Coronary artery (tissue), 2 donors: Measurements from ENCODE around the gene RERE.

Experiments
- DNase-seq: peaks from one replicate; pipeline ENCODE4 v3.0.0-alpha.2; 2017; ENCODE audit warnings: low spot score
- H3K27ac ChIP-seq, 2 donors: fragments of 200-600 bp; sonication (generic); one replicate each; pipeline ENCODE4 v1.5.1; 2016 to 2019
- H3K4me3 ChIP-seq: fragments of 200-600 bp; sonication (generic); 2 replicates; pipeline ENCODE4 v1.5.1; 2016; ENCODE audit warnings: mild to moderate bottlenecking, moderate library complexity
- TF ChIP-seq, protein P1 (sequence below): fragments of 200-600 bp; sonication (generic); IDR thresholded peaks from one replicate; pipeline ENCODE4 v1.5.1; 2019; ENCODE audit warnings: antibody characterized with exemption

The RERE gene

DNA sequence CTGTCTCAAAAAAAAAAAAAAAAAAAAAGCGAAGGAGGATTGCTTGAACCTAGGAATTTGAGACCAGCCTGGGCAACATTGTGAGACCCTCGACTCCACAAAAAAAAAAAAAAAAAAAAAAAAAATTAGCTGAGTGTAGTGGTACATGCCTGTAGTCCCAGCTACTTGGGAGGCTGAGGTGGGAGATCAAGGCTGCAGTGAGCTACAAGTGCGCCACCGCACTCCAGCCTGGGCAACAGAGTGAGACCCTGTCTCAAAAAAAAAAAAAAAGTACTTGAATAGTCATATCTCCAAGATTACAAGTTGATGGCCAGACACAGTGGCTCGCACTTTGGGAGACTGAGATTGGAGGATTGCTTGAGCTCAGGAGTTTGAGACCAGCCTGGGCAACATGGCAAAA is 33.6 kb upstream of the RERE start:
- no peak overlapping the region for H3K4me3 ChIP-seq
- DNase-seq: no peak
- H3K27ac ChIP-seq: no peak overlapping the region
- TF ChIP-seq, protein P1, sequence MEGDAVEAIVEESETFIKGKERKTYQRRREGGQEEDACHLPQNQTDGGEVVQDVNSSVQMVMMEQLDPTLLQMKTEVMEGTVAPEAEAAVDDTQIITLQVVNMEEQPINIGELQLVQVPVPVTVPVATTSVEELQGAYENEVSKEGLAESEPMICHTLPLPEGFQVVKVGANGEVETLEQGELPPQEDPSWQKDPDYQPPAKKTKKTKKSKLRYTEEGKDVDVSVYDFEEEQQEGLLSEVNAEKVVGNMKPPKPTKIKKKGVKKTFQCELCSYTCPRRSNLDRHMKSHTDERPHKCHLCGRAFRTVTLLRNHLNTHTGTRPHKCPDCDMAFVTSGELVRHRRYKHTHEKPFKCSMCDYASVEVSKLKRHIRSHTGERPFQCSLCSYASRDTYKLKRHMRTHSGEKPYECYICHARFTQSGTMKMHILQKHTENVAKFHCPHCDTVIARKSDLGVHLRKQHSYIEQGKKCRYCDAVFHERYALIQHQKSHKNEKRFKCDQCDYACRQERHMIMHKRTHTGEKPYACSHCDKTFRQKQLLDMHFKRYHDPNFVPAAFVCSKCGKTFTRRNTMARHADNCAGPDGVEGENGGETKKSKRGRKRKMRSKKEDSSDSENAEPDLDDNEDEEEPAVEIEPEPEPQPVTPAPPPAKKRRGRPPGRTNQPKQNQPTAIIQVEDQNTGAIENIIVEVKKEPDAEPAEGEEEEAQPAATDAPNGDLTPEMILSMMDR: no peak

DNA sequence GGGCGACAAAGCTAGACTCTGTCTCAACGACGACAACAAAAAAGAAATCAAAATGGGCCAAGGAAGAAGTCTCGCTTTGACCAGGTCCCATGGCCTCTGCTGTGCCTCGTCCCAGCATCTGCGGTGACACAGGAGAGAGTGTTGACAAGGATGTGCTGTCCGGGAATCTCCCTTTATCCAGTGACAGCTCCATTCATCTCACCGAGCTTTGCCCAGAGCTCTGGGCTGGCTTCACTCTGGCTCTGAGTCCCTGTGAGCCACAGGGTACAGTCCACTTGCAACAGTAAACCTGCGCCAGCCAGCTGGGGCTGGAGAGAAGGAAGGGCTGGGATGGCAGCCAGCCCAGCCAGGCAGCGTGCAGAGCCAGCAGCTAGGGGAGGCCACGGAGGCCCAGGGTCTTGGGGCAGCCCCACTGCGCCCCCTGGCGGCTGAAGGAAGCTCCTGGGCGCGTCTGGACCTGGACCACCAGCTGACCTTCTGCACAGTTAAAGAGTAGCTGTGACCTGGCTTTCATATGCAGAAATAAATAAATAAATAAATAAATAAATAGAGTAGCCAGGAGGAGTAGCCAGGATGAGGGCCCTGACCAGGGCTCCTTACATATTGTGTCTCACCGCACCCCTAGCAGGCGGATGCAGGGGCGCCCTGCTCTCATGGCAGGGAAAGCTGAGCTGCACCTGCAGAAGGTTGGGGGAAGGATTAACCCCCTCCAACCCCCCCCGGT is 31.4 kb upstream of the RERE start:
- TF ChIP-seq, protein P1: peak; percentile 86
- peak overlapping the region; percentile 28 for H3K4me3 ChIP-seq
- peak overlapping the region in 1 of 2 donors; percentile 43 for H3K27ac ChIP-seq
- peak; percentile 95 for DNase-seq

DNA sequence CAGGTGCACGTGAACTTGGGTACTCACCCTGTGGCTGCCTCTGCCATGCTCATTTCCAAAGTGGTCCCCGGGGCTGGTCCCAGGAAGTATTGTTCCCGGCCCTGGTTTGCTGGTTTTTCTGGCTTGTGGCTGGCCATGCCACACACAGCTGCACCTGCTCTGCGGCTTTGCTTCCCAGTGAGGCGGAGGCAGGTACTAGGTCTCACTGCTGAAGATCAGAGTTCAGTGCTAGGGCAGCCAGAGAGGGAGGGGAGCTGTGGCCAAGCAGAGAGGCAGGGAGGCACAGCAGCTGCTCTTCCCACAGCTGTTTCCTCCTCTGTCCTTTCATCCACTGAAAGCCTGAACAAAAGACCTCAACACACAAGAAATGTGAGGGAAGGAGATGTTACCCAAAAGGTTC is 30.6 kb upstream of the RERE start:
- TF ChIP-seq, protein P1: no peak
- Histone ChIP-seq H3K4me3 (no peak overlapping the region), H3K27ac (no peak overlapping the region)
- no peak for DNase-seq

DNA sequence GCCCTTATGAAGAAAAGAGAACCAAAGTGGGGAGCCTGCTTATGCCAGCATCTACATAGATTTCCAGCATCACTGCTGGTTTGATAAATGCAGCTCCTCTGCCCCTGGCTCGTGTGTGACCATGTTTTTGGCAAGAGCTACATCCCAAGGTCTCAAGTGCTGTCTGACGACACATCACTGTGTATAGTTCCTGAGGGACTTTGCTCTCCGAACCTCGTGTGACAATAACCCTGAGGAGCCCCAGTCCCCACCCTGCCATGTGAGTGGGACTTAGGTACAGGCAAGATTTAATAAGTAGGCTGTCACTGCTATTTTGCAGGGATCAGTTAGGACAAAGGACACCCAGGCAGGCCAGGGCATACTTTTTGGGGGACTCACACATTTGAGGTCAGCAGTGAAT is 28.8 kb upstream of the RERE start:
- TF ChIP-seq, protein P1: no peak
- H3K4me3 ChIP-seq: no peak overlapping the region
- no peak overlapping the region for H3K27ac ChIP-seq
- DNase-seq: no peak

DNA sequence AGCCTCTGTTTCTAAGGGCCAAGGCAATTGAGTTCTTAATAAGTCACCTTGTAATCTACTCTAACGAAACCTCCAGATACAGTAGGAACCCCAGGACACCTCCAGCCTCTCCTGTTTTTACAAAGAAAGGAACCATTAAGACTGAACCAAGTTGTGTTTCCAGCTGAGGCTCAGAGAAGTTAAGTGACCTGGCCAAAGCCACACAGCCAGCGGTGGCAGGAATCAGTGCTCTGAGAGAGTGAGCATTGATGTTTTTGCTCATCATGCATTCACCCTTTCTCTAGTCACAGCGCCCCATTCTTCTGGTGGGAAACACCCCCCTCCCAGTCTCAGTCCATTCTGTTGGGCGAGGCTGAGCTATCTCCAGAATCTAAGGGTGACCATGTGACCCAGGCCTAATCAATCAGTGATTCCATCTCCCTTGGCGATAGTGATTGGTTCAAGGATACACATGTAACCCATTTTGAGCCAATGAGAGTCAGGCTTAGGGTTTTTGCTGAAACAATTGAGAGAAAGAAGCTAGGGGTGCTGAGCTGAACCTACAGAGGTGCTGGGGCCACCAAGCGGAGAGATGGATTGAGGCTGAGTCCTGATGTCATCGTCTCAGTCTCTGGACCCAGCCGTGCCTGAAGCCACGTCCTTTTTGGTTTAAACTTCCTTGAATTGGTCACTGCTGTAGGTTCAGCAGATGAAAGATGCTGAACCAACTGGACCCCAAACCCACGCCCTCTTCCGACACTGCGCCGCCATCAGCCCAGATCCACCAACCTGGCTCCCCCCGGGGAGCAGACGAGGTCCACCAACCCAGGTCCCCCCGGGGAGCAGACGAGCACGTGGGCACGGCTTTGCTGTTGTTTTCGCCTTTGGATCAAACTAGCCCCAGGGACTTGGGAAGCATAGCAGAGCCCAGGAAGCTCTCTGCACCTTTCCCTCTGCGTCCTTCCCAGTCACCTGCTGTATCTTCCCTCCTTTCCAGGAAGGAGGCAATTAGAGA is 28.0 kb upstream of the RERE start:
- no peak overlapping the region for H3K27ac ChIP-seq
- TF ChIP-seq, protein P1: no peak
- H3K4me3 ChIP-seq: no peak overlapping the region
- DNase-seq: no peak

DNA sequence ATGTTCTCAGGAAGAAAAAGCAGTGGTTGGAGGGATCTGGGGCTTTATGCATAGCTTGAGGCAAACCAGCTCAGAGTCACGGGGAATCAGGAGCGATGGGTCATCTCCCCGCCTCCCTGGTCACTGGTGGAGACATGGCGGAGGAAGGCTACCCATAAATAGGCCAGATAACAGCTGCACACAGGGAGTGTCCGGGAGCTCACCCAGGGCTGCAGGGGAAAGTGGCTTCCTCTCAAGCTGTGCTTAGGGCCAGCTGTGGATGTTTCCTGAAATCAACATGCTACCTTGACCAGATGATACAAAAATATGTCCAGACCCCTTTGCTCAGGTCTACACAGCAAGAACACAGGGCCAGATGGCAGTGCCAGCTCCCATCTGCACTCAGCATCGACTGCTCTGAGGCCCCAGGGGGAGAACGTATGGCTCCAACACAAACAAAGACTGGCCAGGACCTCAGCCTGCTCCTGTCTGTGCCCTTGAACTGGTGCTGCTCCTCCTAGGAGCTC is 27.1 kb upstream of the RERE start:
- TF ChIP-seq, protein P1: no peak
- Histone ChIP-seq H3K27ac (no peak overlapping the region), H3K4me3 (no peak overlapping the region)
- DNase-seq: no peak
